Thymus (tissue), 11 donors: ENCODE data around the gene SOAT1. TPM values are rescaled to one million over a fixed set of nuclear protein-coding genes. Genes with fewer than 3 reads are reported as not detected.
"Not testable (repeated sequence)": the region's sequence is repeated elsewhere in the genome, so short reads cannot be mapped to it uniquely, and the experiment has no call there.

Source experiments
- DNase-seq, 9 donors: peaks; one replicate each; pipeline ENCODE4 v3.0.0-alpha.2; 2013; ENCODE audit warnings: low spot score in 9 of 9, low read depth in 6 of 9, missing footprints in 1 of 9
- H3K27ac ChIP-seq, 2 donors: one replicate each; pipeline ENCODE4 v1.5.1; 2013; ENCODE audit warnings: control low read depth in 1 of 2, low read depth in 1 of 2, low read length in 1 of 2, mild to moderate bottlenecking in 1 of 2, moderate library complexity in 1 of 2
- H3K27me3 ChIP-seq, 2 donors: one replicate each; pipeline ENCODE4 v1.5.1; 2013; ENCODE audit warnings: low read length in 1 of 2; ENCODE audit not compliant: control insufficient read depth in 2 of 2, insufficient read depth in 1 of 2
- H3K36me3 ChIP-seq, 2 donors: one replicate each; pipeline ENCODE4 v1.5.1; 2013; ENCODE audit warnings: low read length in 1 of 2, mild to moderate bottlenecking in 1 of 2, moderate library complexity in 1 of 2; ENCODE audit not compliant: control insufficient read depth in 2 of 2, insufficient read depth in 2 of 2
- H3K4me1 ChIP-seq, 2 donors: one replicate each; pipeline ENCODE4 v1.5.1; 2013; ENCODE audit warnings: low read length in 2 of 2; ENCODE audit not compliant: control insufficient read depth in 2 of 2, insufficient read depth in 2 of 2
- H3K4me3 ChIP-seq, 2 donors: one replicate each; pipeline ENCODE4 v1.5.1; 2013; ENCODE audit warnings: low read length in 2 of 2, control low read depth in 1 of 2, mild to moderate bottlenecking in 1 of 2
- H3K9me3 ChIP-seq, 2 donors: one replicate each; pipeline ENCODE4 v1.5.1; 2013; ENCODE audit warnings: low read length in 1 of 2, mild to moderate bottlenecking in 1 of 2; ENCODE audit not compliant: control insufficient read depth in 2 of 2, insufficient read depth in 1 of 2
- WGBS: extraction: QIAGEN DNeasy Blood & Tissue Kit; methylation state at CpG from one replicate; pipeline ENCODE4 v1.1.7; 2013; 5-methylcytosine and 5-hydroxymethylcytosine counted together
- polyA plus RNA-seq: library from polyadenylated mRNA; stranded (reverse); fragments of 200-250 nt; gene quantifications from one replicate; pipeline ENCODE4 v1.2.3, GENCODE V29; 2013
- total RNA-seq: library from RNA; stranded (reverse); fragments of 120-200 nt; gene quantifications from one replicate; pipeline ENCODE4 v1.2.4, GENCODE V29; 2013
- donor health status: healthy.

SOAT1 gene
- total and polyA plus RNA-seq, 2 donors, result 7.9 to 8.8 TPM

DNA sequence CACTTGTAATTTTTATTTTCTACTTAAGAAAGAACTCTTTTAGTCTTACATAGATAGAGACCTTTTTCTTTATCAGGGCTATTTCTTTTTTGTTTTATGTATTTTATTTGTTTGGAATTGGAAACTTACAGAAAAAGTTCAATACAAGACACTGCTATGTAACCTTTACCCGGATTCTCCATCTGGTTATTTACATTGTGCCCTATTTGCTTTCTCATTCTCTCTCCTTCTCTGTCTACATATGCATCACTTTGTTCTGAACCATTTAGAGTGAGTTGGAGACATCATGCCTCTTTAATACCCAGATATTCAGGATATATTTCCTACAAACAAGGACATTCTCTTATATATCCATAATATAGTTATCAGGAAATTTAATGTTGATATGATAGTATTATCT, 90.4 kb downstream of the SOAT1 start:
- no peak overlapping the region for H3K4me3 ChIP-seq
- H3K27ac ChIP-seq, result no peak overlapping the region
- H3K9me3 ChIP-seq, result no peaks in the 10 kb centered on the region
- H3K27me3 ChIP-seq, result no peaks in the 10 kb centered on the region
- no peak for DNase-seq
- 97% methylated on average over 1 of the region's 1 CpG for WGBS
- no peaks in the 10 kb centered on the region for H3K4me1 ChIP-seq
- H3K36me3 ChIP-seq, result no peaks in the 10 kb centered on the region

DNA sequence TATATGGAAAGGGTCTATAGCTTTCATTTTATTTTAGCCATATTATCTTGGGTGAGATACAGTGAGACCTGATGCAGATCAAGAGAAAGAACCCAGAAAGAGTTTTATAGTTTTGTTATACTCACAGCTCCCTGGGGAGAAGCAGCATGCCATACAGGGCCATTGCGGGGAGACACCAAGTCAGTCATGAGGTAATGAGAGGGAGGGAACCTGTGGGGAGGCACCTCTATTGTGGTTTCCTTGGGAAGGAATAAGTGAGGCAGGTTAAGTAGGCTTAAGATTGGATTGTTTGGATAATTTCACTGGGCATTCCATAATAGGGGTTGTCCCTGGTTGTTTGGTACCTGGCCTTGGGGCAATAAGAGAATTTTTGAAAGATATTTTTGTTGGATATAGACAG, 91.9 kb downstream of the SOAT1 start:
- no peak for DNase-seq
- no peaks in the 10 kb centered on the region for H3K27me3 ChIP-seq
- H3K36me3 ChIP-seq, result no peaks in the 10 kb centered on the region
- no peaks in the 10 kb centered on the region for H3K9me3 ChIP-seq
- no peak overlapping the region for H3K27ac ChIP-seq
- H3K4me3 ChIP-seq, result no peak overlapping the region
- H3K4me1 ChIP-seq, result no peaks in the 10 kb centered on the region
- 98% methylated on average over 1 of the region's 1 CpG for WGBS

DNA sequence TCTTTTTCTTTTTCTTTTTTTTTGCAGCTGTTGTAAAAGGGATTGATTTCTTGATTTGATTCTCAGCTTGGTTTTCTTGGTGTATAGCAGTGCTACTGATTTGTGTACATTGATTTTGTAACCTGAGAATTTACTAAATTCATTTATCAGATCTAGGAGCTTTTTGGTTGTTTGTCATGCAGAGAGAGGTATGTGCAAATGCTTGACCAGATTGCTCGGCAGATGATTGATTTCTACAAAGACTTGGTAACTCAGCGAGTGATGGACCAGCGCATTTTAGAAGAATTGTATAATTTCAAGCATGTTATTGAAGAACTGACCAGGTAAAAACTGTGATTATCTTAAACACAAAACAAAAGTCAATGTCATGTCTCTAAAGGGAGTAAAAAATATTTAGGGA, 100.1 kb downstream of the SOAT1 start:
- Histone ChIP-seq H3K36me3 (no peaks in the 10 kb centered on the region), H3K27me3 (no peaks in the 10 kb centered on the region), H3K27ac (no peak overlapping the region), H3K4me1 (no peaks in the 10 kb centered on the region), H3K9me3 (peaks cover 0 to 4% of the 10 kb centered on the region in 2 donors), H3K4me3 (no peak overlapping the region)
- 99% methylated on average over 3 of the region's 3 CpGs for WGBS
- DNase-seq, result no peak

DNA sequence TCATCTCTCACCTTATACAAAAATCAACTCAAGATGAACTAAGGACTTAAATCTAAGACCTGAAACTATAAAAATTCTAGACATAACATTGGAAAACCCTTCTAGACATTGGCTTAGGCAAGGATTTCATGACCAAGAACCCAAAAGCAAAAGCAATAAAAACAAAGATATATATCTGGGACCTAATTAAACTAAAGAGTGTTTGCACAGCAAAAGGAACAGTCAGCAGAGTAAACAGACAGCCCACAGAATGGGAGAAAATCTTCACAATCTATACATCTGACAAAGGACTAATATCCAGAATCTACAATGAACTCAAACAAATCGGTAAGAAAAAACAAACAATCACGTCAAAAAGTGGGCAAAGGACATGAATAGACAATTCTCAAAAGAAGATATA, 105.8 kb downstream of the SOAT1 start:
- not testable (repeated sequence) for H3K9me3 ChIP-seq, H3K27me3 ChIP-seq, H3K36me3 ChIP-seq, H3K4me3 ChIP-seq, H3K27ac ChIP-seq, H3K4me1 ChIP-seq, DNase-seq
- 97% methylated on average over 2 of the region's 2 CpGs for WGBS

Other genes starting within 250 kb of the SOAT1 start
- gene TOR3A, start 211.7 kb upstream of the SOAT1 start, total RNA-seq, result 19.3 TPM
- 28.0 TPM for gene TOR3A, start 211.7 kb upstream of the SOAT1 start, polyA plus RNA-seq
- gene ABL2, start 64.1 kb upstream of the SOAT1 start, total RNA-seq, result 3.5 TPM
- 3.6 TPM for gene ABL2, start 64.1 kb upstream of the SOAT1 start, polyA plus RNA-seq
- gene AXDND1, start 72.2 kb downstream of the SOAT1 start, total RNA-seq, result 0.19 TPM
- gene AXDND1, start 72.2 kb downstream of the SOAT1 start, polyA plus RNA-seq, result 1.3 TPM